ENCODE results near the gene RAB28. TPM values are rescaled to one million over a fixed set of nuclear protein-coding genes. Genes with fewer than 3 reads are reported as not detected.

Gene RAB28
- total RNA-seq, 1 experiment from 2014 or later = 10.4 TPM

GRCh38 chr4:13340672-13341071 lies 143.5 kb downstream of the RAB28 start:
- no peaks in the 10 kb centered on the region for H3K9me3 ChIP-seq (ENCODE audit: low read length)
- H3K9me2 ChIP-seq (replicated peaks; ENCODE audit: low read length) = no peaks in the 10 kb centered on the region
- no peak overlapping the region for H3K4me3 ChIP-seq (ENCODE audit: low read length)
- no peaks in the 10 kb centered on the region for H3K27me3 ChIP-seq (ENCODE audit: low read length)
- ChIA-PET POLR2A (ENCODE audit: unreplicated experiment) (no interaction called here), CTCF (no interaction called here)
- ATAC-seq = no peak
- no peak overlapping the region for H3K27ac ChIP-seq (ENCODE audit: low read length)
- H3K4me1 ChIP-seq (ENCODE audit: insufficient read depth, low read length) = no peaks in the 10 kb centered on the region
- no peaks in the 10 kb centered on the region for H4K20me1 ChIP-seq (ENCODE audit: low read length)
- TF ChIP-seq EZH2 (IDR thresholded peaks at IDR 0.05; ENCODE audit: low read length, unreplicated experiment) (no peak), CTCF (conservative IDR thresholded peaks at IDR 0.05; ENCODE audit: low read depth, low read length) (no peak), EZH2phosphoT487 (IDR thresholded peaks at IDR 0.05; ENCODE audit: borderline replicate concordance, low read length) (no peak)
- H3K4me2 ChIP-seq (ENCODE audit: low read length) = no peak overlapping the region
- H3K36me3 ChIP-seq (ENCODE audit: low read depth, low read length) = no peaks in the 10 kb centered on the region
- no peak overlapping the region for H2AFZ ChIP-seq (ENCODE audit: low read length)
- H3K9ac ChIP-seq (ENCODE audit: low read length) = no peak overlapping the region
- peak; percentile 8 for DNase-seq
- H3F3A ChIP-seq (ENCODE audit: low read length, unreplicated experiment) = no peaks in the 10 kb centered on the region
- H3K79me2 ChIP-seq (ENCODE audit: low read length) = no peaks in the 10 kb centered on the region
- no TSS peak for BruUV-seq (replicated peaks)
- intact Hi-C loops (cut with micrococcal nuclease) = no loop called here

- H3K79me2 ChIP-seq (ENCODE audit: low read length) = no peaks in the 10 kb centered on the region
- H3K4me3 ChIP-seq (ENCODE audit: low read length) = no peak overlapping the region
- ChIA-PET CTCF (no interaction called here), POLR2A (ENCODE audit: unreplicated experiment) (no interaction called here)
- H3K4me2 ChIP-seq (ENCODE audit: low read length) = no peak overlapping the region
- H3K4me1 ChIP-seq (ENCODE audit: insufficient read depth, low read length) = no peaks in the 10 kb centered on the region
- no peak overlapping the region for H2AFZ ChIP-seq (ENCODE audit: low read length)
- no peaks in the 10 kb centered on the region for H3K36me3 ChIP-seq (ENCODE audit: low read depth, low read length)
- TF ChIP-seq EZH2phosphoT487 (IDR thresholded peaks at IDR 0.05; ENCODE audit: borderline replicate concordance, low read length) (no peak), EZH2 (IDR thresholded peaks at IDR 0.05; ENCODE audit: low read length, unreplicated experiment) (no peak), CTCF (conservative IDR thresholded peaks at IDR 0.05; ENCODE audit: low read depth, low read length) (no peak)
- intact Hi-C loops (cut with micrococcal nuclease) = no loop called here
- H3K27ac ChIP-seq (ENCODE audit: low read length) = no peak overlapping the region
- no peaks in the 10 kb centered on the region for H3K9me3 ChIP-seq (ENCODE audit: low read length)
- H3K9me2 ChIP-seq (replicated peaks; ENCODE audit: low read length) = no peaks in the 10 kb centered on the region
- ATAC-seq (no peak), DNase-seq (no peak)
- H4K20me1 ChIP-seq (ENCODE audit: low read length) = no peaks in the 10 kb centered on the region
- BruUV-seq (replicated peaks) = no TSS peak
- no peaks in the 10 kb centered on the region for H3F3A ChIP-seq (ENCODE audit: low read length, unreplicated experiment)
- H3K9ac ChIP-seq (ENCODE audit: low read length) = no peak overlapping the region
- no peaks in the 10 kb centered on the region for H3K27me3 ChIP-seq (ENCODE audit: low read length)
Observed at GRCh38 chr4:13331827-13332226, 152.3 kb downstream of the RAB28 start.

GRCh38 chr4:13329963-13330362 lies 154.2 kb downstream of the RAB28 start:
- no peak overlapping the region for H3K9ac ChIP-seq (ENCODE audit: low read length)
- no peaks in the 10 kb centered on the region for H3K9me3 ChIP-seq (ENCODE audit: low read length)
- H3K27me3 ChIP-seq (ENCODE audit: low read length) = no peaks in the 10 kb centered on the region
- intact Hi-C loops (cut with micrococcal nuclease) = no loop called here
- H3F3A ChIP-seq (ENCODE audit: low read length, unreplicated experiment) = no peaks in the 10 kb centered on the region
- H4K20me1 ChIP-seq (ENCODE audit: low read length) = no peaks in the 10 kb centered on the region
- H3K4me2 ChIP-seq (ENCODE audit: low read length) = no peak overlapping the region
- no peak overlapping the region for H3K4me3 ChIP-seq (ENCODE audit: low read length)
- no peak for TF ChIP-seq EZH2phosphoT487 (IDR thresholded peaks at IDR 0.05; ENCODE audit: borderline replicate concordance, low read length)
- TF ChIP-seq EZH2 (IDR thresholded peaks at IDR 0.05; ENCODE audit: low read length, unreplicated experiment) = no peak
- no peak for TF ChIP-seq CTCF (conservative IDR thresholded peaks at IDR 0.05; ENCODE audit: low read depth, low read length)
- ATAC-seq = peak; percentile 49
- H3K9me2 ChIP-seq (replicated peaks; ENCODE audit: low read length) = no peaks in the 10 kb centered on the region
- H2AFZ ChIP-seq (ENCODE audit: low read length) = no peak overlapping the region
- H3K36me3 ChIP-seq (ENCODE audit: low read depth, low read length) = no peaks in the 10 kb centered on the region
- ChIA-PET CTCF (no interaction called here), POLR2A (ENCODE audit: unreplicated experiment) (no interaction called here)
- no peaks in the 10 kb centered on the region for H3K79me2 ChIP-seq (ENCODE audit: low read length)
- no TSS peak for BruUV-seq (replicated peaks)
- no peaks in the 10 kb centered on the region for H3K4me1 ChIP-seq (ENCODE audit: insufficient read depth, low read length)
- peak; percentile 68 for DNase-seq
- H3K27ac ChIP-seq (ENCODE audit: low read length) = no peak overlapping the region
